ENCODE results near the gene PRDM15. TPM values are rescaled to one million over a fixed set of nuclear protein-coding genes. Genes with fewer than 3 reads are reported as not detected.

PRDM15 gene
- total RNA-seq, 1 experiment from 2014 or later = 11.2 TPM

GRCh38 chr21:41846536-41846935 is 32.6 kb downstream of the PRDM15 start:
- intact Hi-C loops (cut with micrococcal nuclease; ENCODE audit: unreplicated experiment) = no loop called here
- no peak for ATAC-seq

GRCh38 chr21:41846033-41846317 is 33.2 kb downstream of the PRDM15 start:
- ChIA-PET POLR2A (no interaction called here), CTCF (no interaction called here)
- in situ Hi-C loops (cut with HindIII; ENCODE audit: low pct_unique_long_range_greater_than_20kb, low sequenced_read_pairs) = no loop called here
- peaks cover 2% of the 10 kb centered on the region; the same call in 1 of the 2 replicates for H3K4me1 ChIP-seq (ENCODE audit: control insufficient read depth, insufficient read depth, low read length)
- no peaks in the 10 kb centered on the region; the same call in 1 of the 2 replicates for H3K36me3 ChIP-seq (ENCODE audit: control insufficient read depth, insufficient read depth, low read length)
- no peak for ATAC-seq
- DNase-seq (ENCODE audit: low read depth, low spot score) = no peak
- H3K27me3 ChIP-seq (ENCODE audit: control insufficient read depth, insufficient read depth, low read length) = no peaks in the 10 kb centered on the region
- intact Hi-C loops (cut with micrococcal nuclease; ENCODE audit: unreplicated experiment) = no loop called here
- no peak overlapping the region for H3K27ac ChIP-seq (ENCODE audit: low read length)
- no TSS peak for BruUV-seq (replicated peaks)
- TF ChIP-seq SIN3A (IDR thresholded peaks at IDR 0.05; ENCODE audit: borderline replicate concordance, insufficient read depth, low read depth, low read length) = no peak
- TF ChIP-seq POLR2AphosphoS5 (IDR thresholded peaks at IDR 0.05; ENCODE audit: low read depth, low read length) = no peak
- no peak for TF ChIP-seq CTCF (IDR thresholded peaks at IDR 0.05)
- no peak for TF ChIP-seq REST (IDR thresholded peaks at IDR 0.05; ENCODE audit: insufficient read depth in 1 of 2, low read depth in 2 of 2, low read length in 1 of 2)
- no peak for TF ChIP-seq TCF7L2 (IDR thresholded peaks at IDR 0.05; ENCODE audit: low read depth, low read length)
- no peak overlapping the region for H3K4me3 ChIP-seq (ENCODE audit: low read depth in 2 of 2, low read length in 2 of 2)
- peaks cover 5% of the 10 kb centered on the region; the same call in 1 of the 2 replicates for H3K9me3 ChIP-seq (ENCODE audit: control insufficient read depth, insufficient read depth, low read depth, low read length)

More at GRCh38 chr21:41846536-41846935, 32.6 kb downstream of the PRDM15 start:
- Histone ChIP-seq H3K27ac (ENCODE audit: low read length) (no peak overlapping the region), H3K27me3 (ENCODE audit: control insufficient read depth, insufficient read depth, low read length) (no peaks in the 10 kb centered on the region), H3K4me1 (ENCODE audit: control insufficient read depth, insufficient read depth, low read length) (peaks cover 2% of the 10 kb centered on the region; the same call in 1 of the 2 replicates), H3K9me3 (ENCODE audit: control insufficient read depth, insufficient read depth, low read depth, low read length) (no peaks in the 10 kb centered on the region), H3K4me3 (ENCODE audit: low read depth in 2 of 2, low read length in 2 of 2) (no peak overlapping the region), H3K36me3 (ENCODE audit: control insufficient read depth, insufficient read depth, low read length) (no peaks in the 10 kb centered on the region; the same call in 1 of the 2 replicates)
- ChIA-PET CTCF (no interaction called here), POLR2A (no interaction called here)
- in situ Hi-C loops (cut with HindIII; ENCODE audit: low pct_unique_long_range_greater_than_20kb, low sequenced_read_pairs) = no loop called here
- no peak for DNase-seq (ENCODE audit: low read depth, low spot score)
- BruUV-seq (replicated peaks) = no TSS peak
- TF ChIP-seq REST (IDR thresholded peaks at IDR 0.05; ENCODE audit: insufficient read depth in 1 of 2, low read depth in 2 of 2, low read length in 1 of 2) = no peak
- no peak for TF ChIP-seq POLR2AphosphoS5 (IDR thresholded peaks at IDR 0.05; ENCODE audit: low read depth, low read length)
- TF ChIP-seq TCF7L2 (IDR thresholded peaks at IDR 0.05; ENCODE audit: low read depth, low read length) = no peak
- no peak for TF ChIP-seq CTCF (IDR thresholded peaks at IDR 0.05)
- TF ChIP-seq SIN3A (IDR thresholded peaks at IDR 0.05; ENCODE audit: borderline replicate concordance, insufficient read depth, low read depth, low read length) = no peak
